D341Med (cell line): ENCODE measurements around the gene HEATR5A.
A peak's percentile ranks its signal among the peaks of the same experiment; 100 is the strongest.
"Not testable (repeated sequence)": the region's sequence is repeated elsewhere in the genome, so short reads cannot be mapped to it uniquely, and the experiment has no call there.

Source experiments
- DNase-seq: peaks from one replicate; pipeline ENCODE4 v3.0.0; 2012; ENCODE audit warnings: low spot score

HEATR5A gene

GRCh38 chr14:31257244-31257553, 163.2 kb downstream of the HEATR5A start:
- no peak for DNase-seq

- no peak for DNase-seq
Observed at GRCh38 chr14:31256534-31257243, 163.7 kb downstream of the HEATR5A start.

GRCh38 chr14:31255918-31256317, 164.4 kb downstream of the HEATR5A start:
- not testable (repeated sequence) for DNase-seq

- no peak for DNase-seq
Observed at GRCh38 chr14:31255286-31255685, 165.1 kb downstream of the HEATR5A start.

- peak; percentile 55 for DNase-seq
Observed at GRCh38 chr14:31253746-31254471, 166.4 kb downstream of the HEATR5A start.

GRCh38 chr14:31252865-31253264, 167.5 kb downstream of the HEATR5A start:
- no peak for DNase-seq

GRCh38 chr14:31251028-31251958, 169.1 kb downstream of the HEATR5A start:
- DNase-seq: no peak

GRCh38 chr14:31244626-31245025, 175.7 kb downstream of the HEATR5A start:
- no peak for DNase-seq

- no peak for DNase-seq
Observed at GRCh38 chr14:31243860-31244259, 176.5 kb downstream of the HEATR5A start.

GRCh38 chr14:31242161-31242940, 178.0 kb downstream of the HEATR5A start:
- not testable (repeated sequence) for DNase-seq
